Measurements from ENCODE around the gene STYX. TPM values are rescaled to one million over a fixed set of nuclear protein-coding genes. Genes with fewer than 3 reads are reported as not detected.

The STYX gene
- total RNA-seq = 12.8 TPM
- long read RNA-seq, full-length matches to known transcripts = 30 of 37 reads
- long read RNA-seq, partial matches to known transcripts = 2 of 37 reads
- long read RNA-seq, other reads (novel, unspliced or antisense) = 5 of 37 reads

DNA sequence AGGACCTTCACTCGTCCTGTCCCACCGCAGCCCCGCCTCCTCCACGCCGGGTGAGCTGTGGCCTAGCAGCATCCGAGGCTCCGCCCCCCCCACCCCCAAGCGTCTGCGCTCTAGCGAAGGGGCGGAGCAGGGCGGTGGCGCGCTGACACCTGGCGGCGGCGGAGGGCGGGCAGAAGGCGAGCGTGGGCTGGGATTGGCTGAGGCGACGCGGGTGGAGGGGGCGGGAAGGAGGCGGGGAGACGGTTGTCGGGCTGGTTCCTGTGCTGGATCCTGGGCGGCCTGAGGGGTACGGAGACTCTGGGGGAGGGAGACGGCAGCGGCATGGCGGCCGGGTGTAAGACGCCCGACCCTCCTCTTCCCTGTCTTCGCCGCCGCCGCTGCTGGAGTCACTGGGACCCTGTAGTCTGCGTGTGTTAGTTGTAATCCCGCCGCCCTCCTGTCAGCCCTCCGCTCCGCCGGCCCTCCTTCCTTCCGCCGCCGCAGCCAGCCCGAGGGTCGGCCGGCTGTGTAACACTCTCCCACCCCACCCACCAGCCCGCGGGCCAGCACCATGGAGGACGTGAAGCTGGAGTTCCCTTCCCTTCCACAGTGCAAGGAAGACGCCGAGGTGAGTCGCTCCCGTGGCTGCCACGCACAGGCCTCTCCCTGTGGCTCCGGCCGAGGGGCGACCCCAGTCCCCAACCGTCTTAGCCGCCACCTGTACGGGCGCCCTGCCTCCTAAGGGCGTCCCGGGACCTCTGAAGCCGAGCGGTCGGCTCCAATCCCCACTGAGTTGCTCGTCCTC is at the start of gene STYX:
Gene STYX (plus strand): TSS at position 242 of the 784 bp plus-strand sequence. CDS start 309 bp downstream, at position 551.
- intact Hi-C loops (cut with DNase I) = no loop called here
- Histone ChIP-seq H3K4me3 (peak within 1 kb of the TSS; percentile 75), H3K27ac (peak within 1 kb of the TSS; percentile 89), H3K27me3 (no peaks in the 10 kb centered on the region), H3K9me3 (no peaks in the 10 kb centered on the region), H3K4me1 (peaks cover 7% of the 10 kb centered on the region), H3K36me3 (peaks cover 46% of the 10 kb centered on the region)
- TF ChIP-seq CTCF (IDR thresholded peaks at IDR 0.05) = peak; percentile 17
- DNase-seq (peak; percentile 100), ATAC-seq (peak; percentile 100)

GRCh38 chr14:52683985-52684520 is 45.9 kb upstream of the STYX start:
- ATAC-seq = no peak
- Histone ChIP-seq H3K4me3 (no peak overlapping the region), H3K36me3 (peaks cover 19% of the 10 kb centered on the region), H3K27me3 (no peaks in the 10 kb centered on the region), H3K4me1 (no peaks in the 10 kb centered on the region), H3K9me3 (no peaks in the 10 kb centered on the region), H3K27ac (no peak overlapping the region)
- intact Hi-C loops (cut with DNase I) = no loop called here
- TF ChIP-seq CTCF (IDR thresholded peaks at IDR 0.05) = no peak
- DNase-seq = no peak

DNA sequence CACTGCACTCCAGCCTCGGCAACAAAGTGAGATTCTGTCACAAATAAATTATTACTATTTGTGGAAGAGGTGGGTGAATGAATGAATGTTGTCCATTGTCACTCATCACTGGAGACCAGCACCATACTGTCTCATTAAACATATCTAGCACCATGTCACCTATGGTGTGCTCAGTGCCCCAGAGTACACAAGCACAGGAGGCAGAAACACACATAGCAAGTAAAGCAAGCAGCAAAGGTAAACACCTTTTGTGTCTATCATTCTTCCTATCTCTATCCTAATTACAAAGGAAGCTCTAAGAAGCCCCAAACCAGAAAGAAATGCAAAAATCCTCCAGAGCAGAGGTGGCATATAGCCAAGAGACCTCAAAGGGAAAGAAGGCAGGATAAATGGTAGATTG is 43.8 kb upstream of the STYX start:
- TF ChIP-seq CTCF (IDR thresholded peaks at IDR 0.05) = no peak
- H3K4me1 ChIP-seq = peaks cover 6% of the 10 kb centered on the region
- no peaks in the 10 kb centered on the region for H3K27me3 ChIP-seq
- ATAC-seq (no peak), DNase-seq (no peak)
- H3K9me3 ChIP-seq = no peaks in the 10 kb centered on the region
- H3K36me3 ChIP-seq = peaks cover 13% of the 10 kb centered on the region
- no peak overlapping the region for H3K4me3 ChIP-seq
- intact Hi-C loops (cut with DNase I) = no loop called here
- H3K27ac ChIP-seq = no peak overlapping the region

- H3K27me3 ChIP-seq = no peaks in the 10 kb centered on the region
- no peak overlapping the region for H3K4me3 ChIP-seq
- H3K4me1 ChIP-seq = peaks cover 25% of the 10 kb centered on the region
- no peaks in the 10 kb centered on the region for H3K36me3 ChIP-seq
- intact Hi-C loops (cut with DNase I) = no loop called here
- no peak for TF ChIP-seq CTCF (IDR thresholded peaks at IDR 0.05)
- no peak overlapping the region for H3K27ac ChIP-seq
- no peaks in the 10 kb centered on the region for H3K9me3 ChIP-seq
- ATAC-seq (no peak), DNase-seq (no peak)
Measured at GRCh38 chr14:52690983-52691760, 38.8 kb upstream of the STYX start.

GRCh38 chr14:52692248-52692962 is 37.6 kb upstream of the STYX start:
- intact Hi-C loops (cut with DNase I) = no loop called here
- ATAC-seq (no peak), DNase-seq (no peak)
- no peaks in the 10 kb centered on the region for H3K9me3 ChIP-seq
- TF ChIP-seq CTCF (IDR thresholded peaks at IDR 0.05) = no peak
- no peak overlapping the region for H3K4me3 ChIP-seq
- H3K27me3 ChIP-seq = no peaks in the 10 kb centered on the region
- peaks cover 25% of the 10 kb centered on the region for H3K4me1 ChIP-seq
- no peak overlapping the region for H3K27ac ChIP-seq
- no peaks in the 10 kb centered on the region for H3K36me3 ChIP-seq
